Thymus (tissue), 11 donors: Measurements from ENCODE around the gene FAM3D. TPM values are rescaled to one million over a fixed set of nuclear protein-coding genes. Genes with fewer than 3 reads are reported as not detected.
A peak's percentile ranks its signal among the peaks of the same experiment; 100 is the strongest.
"Not testable (repeated sequence)": the region's sequence is repeated elsewhere in the genome, so short reads cannot be mapped to it uniquely, and the experiment has no call there.

Experiments used
- DNase-seq, 9 donors: peaks; one replicate each; pipeline ENCODE4 v3.0.0-alpha.2; 2013; ENCODE audit warnings: low spot score in 9 of 9, low read depth in 6 of 9, missing footprints in 1 of 9
- H3K27ac ChIP-seq, 2 donors: one replicate each; pipeline ENCODE4 v1.5.1; 2013; ENCODE audit warnings: control low read depth in 1 of 2, low read depth in 1 of 2, low read length in 1 of 2, mild to moderate bottlenecking in 1 of 2, moderate library complexity in 1 of 2
- H3K27me3 ChIP-seq, 2 donors: one replicate each; pipeline ENCODE4 v1.5.1; 2013; ENCODE audit warnings: low read length in 1 of 2; ENCODE audit not compliant: control insufficient read depth in 2 of 2, insufficient read depth in 1 of 2
- H3K36me3 ChIP-seq, 2 donors: one replicate each; pipeline ENCODE4 v1.5.1; 2013; ENCODE audit warnings: low read length in 1 of 2, mild to moderate bottlenecking in 1 of 2, moderate library complexity in 1 of 2; ENCODE audit not compliant: control insufficient read depth in 2 of 2, insufficient read depth in 2 of 2
- H3K4me1 ChIP-seq, 2 donors: one replicate each; pipeline ENCODE4 v1.5.1; 2013; ENCODE audit warnings: low read length in 2 of 2; ENCODE audit not compliant: control insufficient read depth in 2 of 2, insufficient read depth in 2 of 2
- H3K4me3 ChIP-seq, 2 donors: one replicate each; pipeline ENCODE4 v1.5.1; 2013; ENCODE audit warnings: low read length in 2 of 2, control low read depth in 1 of 2, mild to moderate bottlenecking in 1 of 2
- H3K9me3 ChIP-seq, 2 donors: one replicate each; pipeline ENCODE4 v1.5.1; 2013; ENCODE audit warnings: low read length in 1 of 2, mild to moderate bottlenecking in 1 of 2; ENCODE audit not compliant: control insufficient read depth in 2 of 2, insufficient read depth in 1 of 2
- WGBS: extraction: QIAGEN DNeasy Blood & Tissue Kit; methylation state at CpG from one replicate; pipeline ENCODE4 v1.1.7; 2013; 5-methylcytosine and 5-hydroxymethylcytosine counted together
- polyA plus RNA-seq: library from polyadenylated mRNA; stranded (reverse); fragments of 200-250 nt; gene quantifications from one replicate; pipeline ENCODE4 v1.2.3, GENCODE V29; 2013
- total RNA-seq: library from RNA; stranded (reverse); fragments of 120-200 nt; gene quantifications from one replicate; pipeline ENCODE4 v1.2.4, GENCODE V29; 2013
- donor health status: healthy.

The FAM3D gene
- total and polyA plus RNA-seq, 2 donors = 0.14 to 8.1 TPM

DNA sequence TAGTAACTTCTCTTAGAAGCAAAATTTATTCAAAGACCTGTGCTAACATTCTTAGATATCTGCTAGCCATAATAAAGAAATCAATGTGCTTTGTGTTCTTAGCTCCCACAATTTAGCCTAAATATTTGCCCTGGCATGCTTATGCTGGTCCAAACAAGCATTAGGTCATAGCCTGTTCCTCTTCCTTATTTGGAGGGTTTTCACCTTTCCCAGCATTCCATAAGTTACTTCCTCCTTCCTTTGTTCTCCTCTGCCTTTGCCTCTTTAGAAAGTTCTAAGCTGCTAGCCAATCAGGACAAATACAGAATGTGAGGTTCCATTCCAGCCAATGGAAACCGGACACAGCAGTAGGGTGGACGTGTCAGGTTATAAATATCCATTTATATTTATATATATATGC is 37.7 kb upstream of the FAM3D start:
- DNase-seq, H3K27me3 ChIP-seq, H3K4me3 ChIP-seq, H3K9me3 ChIP-seq, H3K27ac ChIP-seq, H3K36me3 ChIP-seq: not testable (repeated sequence)
- WGBS = 96% methylated on average over 2 of the region's 2 CpGs
- peaks cover 0 to 12% of the 10 kb centered on the region in 2 donors for H3K4me1 ChIP-seq

DNA sequence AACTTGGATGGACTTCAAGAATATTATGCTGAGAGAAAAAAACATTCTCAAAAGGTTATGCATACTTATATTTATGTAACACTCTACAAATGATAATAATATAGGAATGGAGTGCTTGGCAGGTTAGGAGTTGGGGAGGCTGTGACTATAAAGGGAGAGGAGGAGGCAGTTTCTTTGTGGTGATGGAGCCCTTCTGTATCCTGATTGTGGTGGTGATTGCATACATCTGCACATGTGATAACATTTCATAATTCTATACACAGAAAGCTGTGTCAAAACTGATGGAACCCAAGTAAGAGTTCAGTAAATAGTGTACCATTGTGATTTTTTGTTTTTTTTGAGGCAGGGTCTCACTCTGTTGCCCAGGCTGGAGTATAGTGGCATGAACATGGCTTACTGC is 31.7 kb upstream of the FAM3D start:
- no peaks in the 10 kb centered on the region for H3K27me3 ChIP-seq
- H3K4me1 ChIP-seq = peaks cover 0 to 2% of the 10 kb centered on the region in 2 donors
- no peak overlapping the region for H3K4me3 ChIP-seq
- H3K9me3 ChIP-seq = no peaks in the 10 kb centered on the region
- H3K36me3 ChIP-seq = no peaks in the 10 kb centered on the region
- DNase-seq = no peak
- H3K27ac ChIP-seq = no peak overlapping the region

DNA sequence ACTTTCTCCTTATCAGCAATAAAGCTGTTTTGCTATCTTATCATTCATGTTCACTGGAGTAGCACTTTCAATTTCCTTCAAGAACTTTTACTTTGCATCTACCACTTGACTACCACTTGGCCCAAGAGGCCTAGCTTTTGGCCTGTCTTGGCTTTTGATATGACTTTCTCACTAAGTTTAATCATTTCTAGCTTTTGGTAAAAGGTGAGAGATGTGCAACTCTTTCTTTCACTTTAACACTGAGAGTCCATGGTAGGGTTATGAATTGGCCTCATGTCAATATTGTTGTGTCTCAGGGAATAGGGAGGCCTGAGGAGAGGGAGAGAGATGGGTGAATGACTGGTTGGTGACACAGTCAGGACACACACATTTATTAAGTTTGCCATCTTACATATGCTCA is 31.0 kb upstream of the FAM3D start:
- no peak overlapping the region for H3K4me3 ChIP-seq
- H3K27ac ChIP-seq = no peak overlapping the region
- no peaks in the 10 kb centered on the region for H3K9me3 ChIP-seq
- no peaks in the 10 kb centered on the region for H3K36me3 ChIP-seq
- no peak for DNase-seq
- H3K27me3 ChIP-seq = no peaks in the 10 kb centered on the region
- peaks cover 0 to 2% of the 10 kb centered on the region in 2 donors for H3K4me1 ChIP-seq

DNA sequence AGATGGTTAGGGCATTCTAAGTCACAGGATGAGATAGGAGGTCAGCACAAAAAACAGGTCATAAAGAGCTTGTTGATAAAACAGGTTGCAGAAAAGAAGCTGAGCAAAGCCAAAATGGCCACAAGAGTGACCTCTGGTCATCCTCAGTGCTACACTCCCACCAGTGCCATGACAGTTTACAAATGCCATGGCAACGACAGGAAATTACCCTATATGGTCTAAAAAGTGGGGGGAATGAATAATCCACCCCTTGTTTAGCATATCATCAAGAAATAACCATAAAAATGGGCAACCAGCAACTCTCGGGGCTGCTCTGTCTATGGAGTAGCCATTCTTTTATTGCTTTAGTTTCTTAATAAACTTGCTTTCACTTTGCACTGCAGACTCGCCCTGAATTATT is 30.2 kb upstream of the FAM3D start:
- DNase-seq, H3K4me3 ChIP-seq, H3K9me3 ChIP-seq, H3K36me3 ChIP-seq, H3K27me3 ChIP-seq, H3K4me1 ChIP-seq, H3K27ac ChIP-seq: not testable (repeated sequence)
- 94% methylated on average over 3 of the region's 3 CpGs for WGBS

DNA sequence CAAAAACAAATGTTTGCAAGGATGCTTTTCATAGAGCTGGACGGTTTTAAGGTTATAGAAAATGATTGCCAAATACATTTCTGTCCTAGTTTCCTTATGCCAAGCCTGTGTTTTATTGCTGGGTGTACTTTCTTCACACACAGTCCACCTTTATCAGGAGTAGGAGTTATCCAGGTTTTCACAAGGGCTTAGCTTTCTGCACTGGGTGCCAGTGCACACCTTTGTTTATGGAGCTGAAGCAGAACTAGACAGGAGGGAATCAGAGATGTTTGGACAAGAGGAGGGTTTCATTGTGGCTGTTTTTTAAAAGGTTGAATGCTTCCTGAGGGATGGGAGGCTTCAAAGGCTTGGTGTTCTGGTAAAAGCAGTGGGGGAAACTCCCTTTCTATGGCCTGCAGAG is 29.5 kb upstream of the FAM3D start:
- Histone ChIP-seq H3K4me3 (no peak overlapping the region), H3K36me3 (no peaks in the 10 kb centered on the region), H3K27me3 (no peaks in the 10 kb centered on the region), H3K4me1 (peaks cover 0 to 2% of the 10 kb centered on the region in 2 donors), H3K27ac (no peak overlapping the region), H3K9me3 (peaks cover 0 to 3% of the 10 kb centered on the region in 2 donors)
- WGBS = 91% methylated on average over 1 of the region's 1 CpG
- DNase-seq = no peak

DNA sequence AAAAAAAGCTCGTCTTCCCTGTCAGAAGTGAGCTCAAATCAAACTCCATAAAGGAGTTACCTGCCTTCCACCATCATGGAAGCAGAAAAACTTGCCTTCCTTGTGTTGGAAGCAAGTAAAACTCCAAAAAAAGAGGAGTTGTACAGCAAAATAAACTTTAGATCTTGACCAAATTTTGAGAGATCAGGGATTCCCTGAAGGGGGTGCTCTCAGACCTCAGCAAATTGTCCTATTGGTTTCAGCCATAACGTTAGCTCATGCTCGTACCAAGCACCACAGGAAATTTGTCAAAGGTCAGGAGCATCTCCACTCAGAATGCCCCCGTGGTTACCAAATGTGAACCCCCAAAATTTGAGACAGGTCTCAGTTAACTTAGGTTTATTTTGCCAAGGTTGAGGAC is 28.7 kb upstream of the FAM3D start:
- not testable (repeated sequence) for H3K9me3 ChIP-seq, H3K27ac ChIP-seq, DNase-seq, H3K36me3 ChIP-seq, H3K4me3 ChIP-seq, H3K27me3 ChIP-seq, H3K4me1 ChIP-seq
- 96% methylated on average over 4 of the region's 4 CpGs for WGBS

DNA sequence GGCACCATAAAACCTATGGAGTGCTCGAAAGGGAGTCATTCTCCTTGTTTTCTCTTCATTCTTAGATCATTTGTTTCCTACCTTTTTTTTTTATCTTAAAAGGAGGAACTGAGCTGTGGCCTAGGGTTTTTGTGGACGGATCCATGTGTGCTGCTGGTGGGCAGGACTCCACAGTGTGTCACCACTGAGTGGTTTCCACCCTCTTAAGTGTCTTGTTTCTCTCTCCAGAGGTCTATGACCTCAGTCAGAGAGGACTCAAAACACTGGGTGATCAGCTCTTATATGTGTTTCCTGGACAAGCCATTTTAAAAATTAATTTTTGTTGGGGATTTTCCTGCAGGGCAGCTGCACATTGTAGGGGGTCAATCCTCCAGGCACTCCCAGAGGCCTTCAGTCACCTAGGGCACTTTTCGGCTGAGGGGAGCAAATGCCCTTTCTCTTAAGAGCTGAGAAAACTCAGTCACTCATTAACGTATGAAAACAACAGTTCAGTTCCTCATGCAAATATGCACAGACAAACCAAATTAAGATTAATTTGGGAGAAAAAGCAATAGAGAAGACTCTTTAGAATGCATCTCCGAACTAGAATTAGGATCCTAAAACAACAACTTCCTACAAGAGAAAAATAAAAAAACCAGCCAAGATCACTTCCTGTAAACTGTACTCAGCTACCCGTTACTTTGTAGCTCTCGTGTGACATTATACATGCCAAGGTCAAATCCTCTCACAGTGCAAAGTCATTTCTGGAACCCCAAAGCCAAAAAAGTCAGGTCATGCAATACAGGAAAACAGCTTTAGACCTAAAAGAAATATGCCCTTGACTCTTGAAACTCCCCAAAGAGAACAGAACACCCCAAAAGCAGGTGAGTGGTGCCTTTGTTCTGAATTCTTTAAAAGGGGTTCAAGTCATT is 27.6 kb upstream of the FAM3D start:
- no peak for DNase-seq
- Histone ChIP-seq H3K27me3 (no peaks in the 10 kb centered on the region), H3K27ac (no peak overlapping the region), H3K36me3 (no peaks in the 10 kb centered on the region), H3K4me3 (no peak overlapping the region), H3K4me1 (peaks cover 0 to 2% of the 10 kb centered on the region in 2 donors), H3K9me3 (peaks cover 0 to 3% of the 10 kb centered on the region in 2 donors)
- 58% methylated on average over 7 of the region's 7 CpGs for WGBS

DNA sequence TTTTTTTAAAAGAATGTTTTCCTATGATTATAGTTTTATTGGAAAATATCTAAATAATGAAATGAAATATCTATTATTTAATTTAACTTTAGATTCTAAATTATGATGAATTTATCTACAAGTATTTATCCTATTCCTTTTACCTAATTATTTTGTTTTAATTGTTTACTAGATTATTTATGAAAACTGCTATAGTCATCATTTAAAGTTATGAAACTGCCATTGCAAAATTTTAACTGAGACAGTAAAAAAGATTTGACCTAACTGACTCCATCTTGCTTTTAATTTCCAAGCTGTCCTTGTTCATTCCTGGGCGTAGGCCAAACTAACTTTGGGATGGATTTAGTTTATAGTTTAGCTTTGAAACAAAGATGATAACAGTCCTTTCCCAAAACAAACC is 25.9 kb upstream of the FAM3D start:
- Histone ChIP-seq H3K27ac (no peak overlapping the region), H3K27me3 (no peaks in the 10 kb centered on the region), H3K9me3 (peaks cover 0 to 3% of the 10 kb centered on the region in 2 donors), H3K4me3 (no peak overlapping the region), H3K36me3 (no peaks in the 10 kb centered on the region), H3K4me1 (peaks cover 0 to 2% of the 10 kb centered on the region in 2 donors)
- DNase-seq = no peak
- WGBS = 97% methylated on average over 1 of the region's 1 CpG

DNA sequence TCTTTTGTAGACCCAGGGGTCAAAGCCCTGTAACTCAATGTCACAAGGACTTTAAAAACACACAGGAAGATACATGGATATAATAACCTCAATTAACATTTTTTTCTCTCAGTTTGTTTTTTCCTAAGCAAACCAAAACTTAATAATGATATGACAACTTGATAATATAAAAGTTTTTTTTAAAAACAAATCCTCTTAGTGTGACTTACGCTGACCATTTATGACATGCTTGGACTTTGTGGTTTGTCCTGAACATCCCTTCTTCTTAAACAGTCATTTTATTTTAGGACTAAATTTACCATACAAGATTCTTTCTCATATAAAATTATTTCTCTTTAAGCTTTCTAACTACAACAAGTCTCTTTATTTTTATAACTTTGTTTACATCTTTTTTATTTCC is 25.4 kb upstream of the FAM3D start:
- no peak overlapping the region for H3K4me3 ChIP-seq
- no peaks in the 10 kb centered on the region for H3K36me3 ChIP-seq
- peak in 1 of 9 donors; percentile 20 for DNase-seq
- H3K4me1 ChIP-seq = peaks cover 0 to 2% of the 10 kb centered on the region in 2 donors
- WGBS = 97% methylated on average over 1 of the region's 1 CpG
- H3K9me3 ChIP-seq = peaks cover 0 to 3% of the 10 kb centered on the region in 2 donors
- no peak overlapping the region for H3K27ac ChIP-seq
- no peaks in the 10 kb centered on the region for H3K27me3 ChIP-seq
